Measurements from ENCODE around the gene METTL15. TPM values are rescaled to one million over a fixed set of nuclear protein-coding genes. Genes with fewer than 3 reads are reported as not detected.
"Not testable (repeated sequence)": the region's sequence is repeated elsewhere in the genome, so short reads cannot be mapped to it uniquely, and the experiment has no call there.

Gene METTL15
- polyA plus RNA-seq, 2 of the 4 experiments (the other 2 are of a cell fraction): 9.5 to 23.5 TPM

DNA sequence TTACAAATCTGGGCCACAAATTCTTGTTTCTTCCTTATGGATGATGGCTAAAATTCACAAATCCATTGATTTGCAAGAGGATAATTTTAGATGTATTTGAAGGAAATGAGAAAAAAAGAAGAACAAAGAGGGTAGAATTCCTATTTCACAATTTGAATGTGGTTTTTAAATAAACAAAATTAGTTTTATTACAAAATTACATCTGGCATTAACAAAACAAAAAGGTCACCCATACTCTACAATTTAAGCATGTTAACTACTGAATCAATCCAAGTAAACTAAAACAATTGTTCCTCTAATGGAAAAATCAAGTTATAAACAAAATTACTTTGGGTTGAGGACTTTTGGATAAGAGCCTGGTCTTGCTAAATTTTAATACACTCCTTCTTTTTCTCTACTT is 242.0 kb downstream of the METTL15 start:
- no peak overlapping the region for H3K27ac ChIP-seq
- ATAC-seq (no peak), FAIRE-seq (no peak), DNase-seq (ENCODE audit: low read depth in 1 of 2, low spot score in 1 of 2) (no peak)
- H3K4me1 ChIP-seq: peaks cover 11% of the 10 kb centered on the region
- TF ChIP-seq CHD4 (IDR thresholded peaks at IDR 0.05; ENCODE audit: borderline replicate concordance) (no peak), BHLHE40 (IDR thresholded peaks at IDR 0.05; ENCODE audit: low read depth, low read length) (no peak), POLR2AphosphoS2 (conservative IDR thresholded peaks at IDR 0.05; ENCODE audit: low read length) (no peak), HOXA7 (CRISPR knock-in tag; IDR thresholded peaks at IDR 0.05) (no peak), MYC (IDR thresholded peaks at IDR 0.05; ENCODE audit: borderline replicate concordance, low read length) (no peak)
- ChIA-PET POLR2A (no interaction called here), CTCF (no interaction called here)
- no peaks in the 10 kb centered on the region for H3K9me3 ChIP-seq
- no peak overlapping the region for H3K4me2 ChIP-seq
- no peak overlapping the region for H3K4me3 ChIP-seq

DNA sequence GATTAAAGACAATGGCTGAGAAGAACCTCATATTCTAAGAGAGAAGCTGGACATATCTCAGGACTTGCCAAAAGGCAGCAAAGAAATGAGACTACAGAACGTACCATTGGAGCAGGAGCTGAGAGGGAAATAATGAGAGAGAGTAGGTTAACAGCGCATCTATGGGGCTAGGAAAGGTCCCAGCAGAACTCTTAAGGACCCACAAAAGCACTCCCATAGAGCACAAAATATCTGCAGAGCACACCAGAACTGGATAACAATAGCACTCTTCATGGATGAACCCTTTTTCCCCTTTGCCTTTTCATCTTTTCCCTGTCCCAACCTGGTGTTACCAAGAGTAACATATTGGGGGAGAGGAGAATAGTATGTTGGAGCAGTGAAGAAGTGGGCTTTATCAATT is 245.8 kb downstream of the METTL15 start:
- H3K9me3 ChIP-seq: no peaks in the 10 kb centered on the region
- CTCF ChIA-PET: no interaction called here
- no peaks in the 10 kb centered on the region for H3K4me1 ChIP-seq
- DNase-seq (ENCODE audit: low read depth in 1 of 2, low spot score in 1 of 2) (no peak), FAIRE-seq (no peak), ATAC-seq (no peak)
- no peak overlapping the region for H3K27ac ChIP-seq
- H3K4me2 ChIP-seq: no peak overlapping the region
- no peak overlapping the region for H3K4me3 ChIP-seq
- POLR2A ChIA-PET: no interaction called here
- TF ChIP-seq POLR2AphosphoS2 (conservative IDR thresholded peaks at IDR 0.05; ENCODE audit: low read length) (no peak), TFCP2L1 (CRISPR knock-in tag; IDR thresholded peaks at IDR 0.05) (no peak), HOXB5 (CRISPR knock-in tag; IDR thresholded peaks at IDR 0.05) (no peak), RNF2 (IDR thresholded peaks at IDR 0.05; ENCODE audit: borderline replicate concordance, low read depth) (no peak), BHLHE40 (IDR thresholded peaks at IDR 0.05; ENCODE audit: low read depth, low read length) (no peak), ZNF302 (CRISPR knock-in tag; IDR thresholded peaks at IDR 0.05) (no peak), MAX (IDR thresholded peaks at IDR 0.05) (no peak), KDM1A (IDR thresholded peaks at IDR 0.05; ENCODE audit: low read depth) (no peak), HOXB13 (CRISPR knock-in tag; IDR thresholded peaks at IDR 0.05; ENCODE audit: low read depth) (no peak), FOXS1 (CRISPR knock-in tag; IDR thresholded peaks at IDR 0.05) (no peak)
- TF ChIP-seq, protein P1, sequence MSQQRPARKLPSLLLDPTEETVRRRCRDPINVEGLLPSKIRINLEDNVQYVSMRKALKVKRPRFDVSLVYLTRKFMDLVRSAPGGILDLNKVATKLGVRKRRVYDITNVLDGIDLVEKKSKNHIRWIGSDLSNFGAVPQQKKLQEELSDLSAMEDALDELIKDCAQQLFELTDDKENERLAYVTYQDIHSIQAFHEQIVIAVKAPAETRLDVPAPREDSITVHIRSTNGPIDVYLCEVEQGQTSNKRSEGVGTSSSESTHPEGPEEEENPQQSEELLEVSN (IDR thresholded peaks at IDR 0.05; ENCODE audit: borderline replicate concordance, low read depth): no peak
- TF ChIP-seq, protein P2, sequence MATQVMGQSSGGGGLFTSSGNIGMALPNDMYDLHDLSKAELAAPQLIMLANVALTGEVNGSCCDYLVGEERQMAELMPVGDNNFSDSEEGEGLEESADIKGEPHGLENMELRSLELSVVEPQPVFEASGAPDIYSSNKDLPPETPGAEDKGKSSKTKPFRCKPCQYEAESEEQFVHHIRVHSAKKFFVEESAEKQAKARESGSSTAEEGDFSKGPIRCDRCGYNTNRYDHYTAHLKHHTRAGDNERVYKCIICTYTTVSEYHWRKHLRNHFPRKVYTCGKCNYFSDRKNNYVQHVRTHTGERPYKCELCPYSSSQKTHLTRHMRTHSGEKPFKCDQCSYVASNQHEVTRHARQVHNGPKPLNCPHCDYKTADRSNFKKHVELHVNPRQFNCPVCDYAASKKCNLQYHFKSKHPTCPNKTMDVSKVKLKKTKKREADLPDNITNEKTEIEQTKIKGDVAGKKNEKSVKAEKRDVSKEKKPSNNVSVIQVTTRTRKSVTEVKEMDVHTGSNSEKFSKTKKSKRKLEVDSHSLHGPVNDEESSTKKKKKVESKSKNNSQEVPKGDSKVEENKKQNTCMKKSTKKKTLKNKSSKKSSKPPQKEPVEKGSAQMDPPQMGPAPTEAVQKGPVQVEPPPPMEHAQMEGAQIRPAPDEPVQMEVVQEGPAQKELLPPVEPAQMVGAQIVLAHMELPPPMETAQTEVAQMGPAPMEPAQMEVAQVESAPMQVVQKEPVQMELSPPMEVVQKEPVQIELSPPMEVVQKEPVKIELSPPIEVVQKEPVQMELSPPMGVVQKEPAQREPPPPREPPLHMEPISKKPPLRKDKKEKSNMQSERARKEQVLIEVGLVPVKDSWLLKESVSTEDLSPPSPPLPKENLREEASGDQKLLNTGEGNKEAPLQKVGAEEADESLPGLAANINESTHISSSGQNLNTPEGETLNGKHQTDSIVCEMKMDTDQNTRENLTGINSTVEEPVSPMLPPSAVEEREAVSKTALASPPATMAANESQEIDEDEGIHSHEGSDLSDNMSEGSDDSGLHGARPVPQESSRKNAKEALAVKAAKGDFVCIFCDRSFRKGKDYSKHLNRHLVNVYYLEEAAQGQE (IDR thresholded peaks at IDR 0.05): no peak
- WGBS (ENCODE audit: missing lambda C conversion rate): 97% methylated on average over 2 of the region's 2 CpGs

DNA sequence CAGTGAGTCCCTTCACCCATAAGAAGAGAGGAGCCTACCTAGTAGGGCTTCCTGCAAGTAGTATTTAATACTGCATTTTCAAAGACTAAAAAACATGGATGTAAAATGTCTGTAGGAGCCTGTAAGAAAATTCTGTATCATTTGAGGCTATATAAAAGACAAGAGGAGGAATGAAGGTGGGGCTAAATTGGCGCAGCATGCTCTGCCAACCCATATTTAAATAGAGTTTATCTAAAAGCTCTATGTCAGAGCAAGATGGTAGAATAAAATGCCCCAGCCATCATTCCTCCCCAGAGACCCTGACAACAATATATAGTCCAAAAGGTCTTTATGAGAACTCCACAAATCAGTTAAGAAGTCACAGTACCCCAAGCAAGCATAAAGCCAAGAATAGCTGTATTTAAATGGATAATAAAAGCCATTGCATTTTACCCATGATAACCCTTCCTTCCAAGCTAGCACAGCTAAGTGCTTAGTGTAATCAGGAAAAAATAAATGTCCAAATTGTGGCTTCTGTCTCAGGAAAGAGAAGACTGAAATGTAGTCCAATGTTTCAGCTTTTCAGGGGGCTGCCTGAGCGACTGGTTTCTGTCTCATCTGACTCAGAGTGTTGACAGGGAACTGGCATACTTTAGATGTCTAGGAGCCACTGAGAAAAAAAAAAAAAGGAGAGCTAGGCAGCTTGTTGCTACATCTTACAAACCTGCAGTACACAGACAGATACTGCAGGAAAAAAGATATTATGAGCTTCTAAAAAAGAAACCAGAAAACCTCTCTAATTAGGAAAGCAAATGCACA is 258.6 kb downstream of the METTL15 start:
- FAIRE-seq (no peak), ATAC-seq (no peak), DNase-seq (ENCODE audit: low read depth in 1 of 2, low spot score in 1 of 2) (no peak)
- no peaks in the 10 kb centered on the region for H3K4me1 ChIP-seq
- 82% methylated on average over 2 of the region's 2 CpGs for WGBS (ENCODE audit: missing lambda C conversion rate)
- TF ChIP-seq FOXS1 (CRISPR knock-in tag; IDR thresholded peaks at IDR 0.05): no peak
- H3K9me3 ChIP-seq: peaks cover 27% of the 10 kb centered on the region
- no peak overlapping the region for H3K4me3 ChIP-seq
- H3K4me2 ChIP-seq: no peak overlapping the region
- ChIA-PET CTCF (no interaction called here), POLR2A (no interaction called here)
- H3K27ac ChIP-seq: no peak overlapping the region

GRCh38 chr11:28378095-28378494 is 269.9 kb downstream of the METTL15 start:
- H3K4me3 ChIP-seq; DNase-seq (ENCODE audit: low read depth in 1 of 2, low spot score in 1 of 2); H3K27ac ChIP-seq; H3K4me2 ChIP-seq; H3K4me1 ChIP-seq; CTCF ChIA-PET; ATAC-seq; FAIRE-seq; H3K9me3 ChIP-seq; POLR2A ChIA-PET: not testable (repeated sequence)
- WGBS (ENCODE audit: missing lambda C conversion rate): 82% methylated on average over 14 of the region's 14 CpGs

Small RNA genes within 50 kb of the gene (small RNA-seq; reads per million reads assigned to genes)
- gene AC023206.1: 0 reads per million in 6 experiments

Other genes with a start within 250 kb of the METTL15 start
- 29.8 and 47.2 TPM in 2 replicates for gene KIF18A, start 232 bp upstream of the METTL15 start, polyA plus RNA-seq (2011; rRNA removed)
- 24.8 to 25.6 TPM (median 25.5 TPM) in 3 replicates for gene KIF18A, start 232 bp upstream of the METTL15 start, polyA plus RNA-seq (2017; fragmentation: RNase III; extraction: RNeasy Plus Mini Kit Qiagen cat#74134 plus additional on column Dnase treatment)